Measurements from ENCODE around the gene PTX4.
"Not testable (repeated sequence)": the region's sequence is repeated elsewhere in the genome, so short reads cannot be mapped to it uniquely, and the experiment has no call there.

PTX4 gene

GRCh38 chr16:1481906-1482835, 6.6 kb downstream of the PTX4 start:
- DNase-seq (ENCODE audit: low spot score) = no peak

- DNase-seq (ENCODE audit: low spot score) = not testable (repeated sequence)
These were observed 9.8 kb downstream of the PTX4 start for GRCh38 chr16:1478937-1479336.

DNA sequence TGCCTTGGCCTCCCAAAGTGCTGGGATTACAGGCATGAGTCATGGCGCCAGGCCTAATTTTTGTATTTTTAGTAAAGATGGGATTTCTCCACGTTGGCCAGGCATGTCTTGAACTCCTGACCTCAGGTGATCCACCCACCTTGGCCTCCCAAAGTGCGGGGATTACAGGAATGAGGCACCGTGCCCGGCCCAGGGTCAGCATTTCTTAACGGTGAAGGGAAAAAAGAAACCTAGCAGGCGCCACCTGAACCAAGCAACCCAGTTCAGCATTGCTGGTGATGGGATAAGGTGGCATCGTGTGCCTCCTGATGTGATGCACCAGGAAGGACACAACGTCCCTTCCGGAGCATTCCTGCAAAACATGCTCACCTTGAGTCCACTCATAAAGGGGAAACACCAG, 11.7 kb downstream of the PTX4 start:
- no peak for DNase-seq (ENCODE audit: low spot score)

GRCh38 chr16:1475552-1476114, 13.1 kb downstream of the PTX4 start:
- DNase-seq (ENCODE audit: low spot score) = no peak

DNA sequence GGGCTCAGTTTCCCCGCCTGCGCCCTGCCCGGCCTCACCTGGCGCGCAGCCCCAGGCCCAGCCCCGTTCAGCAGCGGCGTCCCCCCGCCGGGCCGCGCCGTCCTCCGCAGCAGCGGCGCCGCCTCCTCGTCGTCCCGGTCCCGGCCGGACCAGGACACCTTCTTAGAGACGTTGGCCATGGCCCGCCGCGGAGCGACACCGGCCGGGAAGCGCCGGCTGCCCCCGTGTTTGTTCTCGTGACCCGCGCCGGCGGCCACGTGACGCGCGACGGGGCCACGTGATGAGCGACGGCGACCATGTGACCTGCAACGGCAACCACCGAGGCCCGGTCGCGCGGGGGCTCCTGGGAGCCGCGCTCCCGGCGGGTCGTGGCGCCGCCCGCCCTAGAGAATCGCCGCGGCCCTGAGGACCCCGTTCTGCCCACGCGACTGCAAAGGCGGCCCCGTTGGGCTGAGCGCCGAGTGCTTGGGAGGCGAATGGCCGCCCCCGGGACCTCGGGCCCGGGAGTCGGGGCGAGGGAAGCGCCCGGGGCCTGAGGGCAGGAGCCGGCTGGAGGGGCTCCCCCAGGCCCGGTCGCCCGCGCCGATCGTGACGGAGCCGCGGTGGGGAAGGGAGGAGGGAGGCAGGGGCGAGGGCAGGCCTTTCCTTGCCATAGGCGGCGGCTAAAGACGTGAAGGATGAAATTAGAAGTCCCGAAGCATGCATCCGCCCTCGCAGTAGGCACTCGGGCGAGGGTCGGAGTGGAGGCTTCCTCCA, 13.8 kb downstream of the PTX4 start, which contains the start of gene CLCN7:
Gene CLCN7, minus strand, starts transcription at position 233 of the 756 bp plus-strand sequence. Its CDS starts 54 bp downstream, at position 179.
- peak; percentile 64 for DNase-seq (ENCODE audit: low spot score)

- DNase-seq (ENCODE audit: low spot score) = no peak
These were observed 14.5 kb downstream of the PTX4 start for GRCh38 chr16:1474082-1474795.

DNA sequence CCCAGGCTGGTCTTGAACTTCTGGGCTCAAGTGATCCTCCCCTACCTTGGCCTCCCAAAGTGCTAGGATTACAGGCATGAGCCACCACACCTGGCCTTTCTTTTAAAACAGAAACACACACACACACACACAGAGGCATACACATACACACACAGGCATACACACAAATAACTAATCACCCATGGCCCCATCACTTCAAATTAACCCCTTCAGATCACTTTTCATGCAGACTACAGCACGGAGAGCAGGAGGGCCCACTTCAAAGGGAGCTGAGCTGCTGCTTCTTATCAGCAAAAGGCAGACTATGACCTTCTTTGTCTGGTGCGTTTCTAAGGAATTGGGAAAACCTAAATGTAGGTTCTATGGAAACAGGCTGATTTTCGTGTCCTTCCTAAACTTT, 15.8 kb downstream of the PTX4 start:
- DNase-seq (ENCODE audit: low spot score) = no peak

DNA sequence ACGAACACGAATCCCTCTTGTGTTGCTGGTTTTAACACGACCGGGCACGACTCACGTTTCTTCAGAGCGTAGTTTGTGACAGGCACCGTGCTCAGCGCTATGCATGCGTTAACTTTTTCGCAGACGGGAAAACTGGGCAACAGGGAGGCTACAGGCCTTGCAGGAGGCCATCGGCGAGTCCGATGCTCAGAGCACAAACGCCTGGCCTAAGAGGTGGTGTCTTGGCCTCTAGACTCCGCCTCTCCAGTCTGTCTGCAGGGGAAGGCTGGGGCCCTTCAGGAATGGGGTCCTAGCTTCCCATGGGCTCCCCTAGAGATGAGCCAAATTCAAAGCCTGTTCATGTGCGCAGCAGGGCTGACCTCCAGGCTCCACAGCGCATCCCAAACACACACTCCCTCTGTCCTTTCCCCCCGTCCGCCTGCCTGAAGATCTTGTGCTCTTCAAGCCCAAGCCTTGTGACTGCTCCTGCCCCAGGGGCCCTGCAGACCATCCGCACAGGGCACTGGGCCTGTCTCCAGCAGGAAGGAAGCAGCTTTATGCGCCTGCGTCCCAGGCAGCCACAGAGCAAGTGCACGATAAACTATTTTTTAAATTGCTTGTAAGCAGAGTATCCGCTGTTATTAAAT, 17.1 kb downstream of the PTX4 start:
- DNase-seq (ENCODE audit: low spot score) = no peak

- DNase-seq (ENCODE audit: low spot score) = peak; percentile 36
These were observed 18.1 kb downstream of the PTX4 start for GRCh38 chr16:1470481-1471251.

- DNase-seq (ENCODE audit: low spot score) = no peak
These were observed 19.0 kb downstream of the PTX4 start for GRCh38 chr16:1469693-1470201.

- not testable (repeated sequence) for DNase-seq (ENCODE audit: low spot score)
These were observed 19.6 kb downstream of the PTX4 start for GRCh38 chr16:1469141-1469540.

GRCh38 chr16:1468426-1468810, 20.3 kb downstream of the PTX4 start:
- no peak for DNase-seq (ENCODE audit: low spot score)

- DNase-seq (ENCODE audit: low spot score) = no peak
These were observed 21.7 kb downstream of the PTX4 start for GRCh38 chr16:1466968-1467521.

DNA sequence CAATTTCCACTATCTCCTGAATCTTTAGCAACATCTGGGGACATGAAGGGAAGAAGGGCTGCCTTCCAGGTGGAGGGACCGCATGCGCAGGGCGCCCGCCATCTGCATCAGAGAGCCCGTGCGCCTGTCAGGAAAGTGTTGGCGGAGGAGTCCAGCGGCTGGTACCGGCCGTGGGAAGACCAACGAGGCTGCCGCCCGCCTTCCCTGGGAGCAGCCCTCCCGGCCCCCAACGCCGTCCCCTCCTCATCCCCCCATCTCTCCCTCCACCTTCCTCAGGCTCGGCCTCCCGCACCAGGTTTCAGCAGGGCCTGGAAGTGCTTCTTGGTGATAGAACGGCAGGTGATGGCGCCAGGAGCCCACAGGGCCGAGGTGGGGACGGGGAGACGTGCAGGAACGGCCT, 22.7 kb downstream of the PTX4 start:
- DNase-seq (ENCODE audit: low spot score) = no peak

DNA sequence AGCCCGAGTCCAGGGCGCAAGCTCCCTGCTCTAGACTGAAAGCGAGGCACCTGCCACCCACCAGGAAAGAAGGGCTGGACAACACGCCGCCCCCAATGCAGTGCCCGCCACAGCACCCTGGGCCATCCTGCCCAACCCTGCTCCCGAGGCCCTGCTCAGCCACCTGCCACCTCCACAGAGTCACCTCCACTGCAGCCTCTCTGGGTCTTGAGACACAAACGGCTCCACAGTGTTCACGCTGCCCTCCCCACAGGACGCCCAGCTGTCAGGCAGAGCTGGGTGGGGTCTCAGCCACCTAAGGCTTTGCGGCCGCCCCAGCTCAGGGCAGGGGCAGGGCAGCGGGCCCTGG, 23.2 kb downstream of the PTX4 start:
- no peak for DNase-seq (ENCODE audit: low spot score)

GRCh38 chr16:1464894-1465566, 23.7 kb downstream of the PTX4 start:
- DNase-seq (ENCODE audit: low spot score) = no peak

DNA sequence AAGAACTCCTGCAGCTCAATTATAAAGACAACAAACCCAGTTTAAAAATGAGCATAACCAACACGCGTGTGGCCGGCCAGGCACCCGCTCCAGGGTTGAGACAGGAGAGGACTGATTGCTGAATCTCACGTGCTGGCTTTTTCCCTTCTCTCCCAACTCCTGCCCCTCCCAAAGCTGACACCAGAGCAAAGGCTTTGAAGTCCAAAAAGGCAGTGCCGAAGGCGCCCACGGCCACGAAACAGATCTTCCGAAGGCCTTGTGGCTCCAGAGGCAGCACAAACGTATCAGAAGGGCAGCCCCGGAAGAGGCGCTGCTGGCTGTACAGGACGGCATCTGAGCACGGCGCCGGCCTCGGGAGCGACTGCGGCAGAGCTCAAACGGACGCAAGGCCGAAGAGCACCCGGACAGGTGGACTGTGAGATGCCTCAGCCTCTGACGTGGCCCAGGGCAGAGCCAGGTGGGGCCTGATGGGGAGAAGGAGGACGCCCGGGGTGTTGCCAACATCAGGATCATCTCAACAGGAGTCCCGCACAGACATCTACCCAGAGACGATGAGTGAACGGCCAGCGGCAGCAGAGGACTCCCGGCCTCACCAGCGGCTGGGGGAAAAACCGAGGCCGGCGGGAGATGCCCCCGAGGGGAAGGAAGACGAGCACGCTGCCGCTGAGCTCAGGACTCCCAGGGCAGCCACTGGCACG, 24.4 kb downstream of the PTX4 start:
- no peak for DNase-seq (ENCODE audit: low spot score)

GRCh38 chr16:1461146-1461545, 27.6 kb downstream of the PTX4 start:
- no peak for DNase-seq (ENCODE audit: low spot score)

GRCh38 chr16:1460602-1461138, 28.1 kb downstream of the PTX4 start:
- no peak for DNase-seq (ENCODE audit: low spot score)
